ENCODE data around the gene SINHCAF.
"Not testable (repeated sequence)": the region's sequence is repeated elsewhere in the genome, so short reads cannot be mapped to it uniquely, and the experiment has no call there.

SINHCAF gene

GRCh38 chr12:31309279-31309678 is 16.7 kb downstream of the SINHCAF start:
- no peak for DNase-seq (ENCODE audit: low read depth in 3 of 3)

DNA sequence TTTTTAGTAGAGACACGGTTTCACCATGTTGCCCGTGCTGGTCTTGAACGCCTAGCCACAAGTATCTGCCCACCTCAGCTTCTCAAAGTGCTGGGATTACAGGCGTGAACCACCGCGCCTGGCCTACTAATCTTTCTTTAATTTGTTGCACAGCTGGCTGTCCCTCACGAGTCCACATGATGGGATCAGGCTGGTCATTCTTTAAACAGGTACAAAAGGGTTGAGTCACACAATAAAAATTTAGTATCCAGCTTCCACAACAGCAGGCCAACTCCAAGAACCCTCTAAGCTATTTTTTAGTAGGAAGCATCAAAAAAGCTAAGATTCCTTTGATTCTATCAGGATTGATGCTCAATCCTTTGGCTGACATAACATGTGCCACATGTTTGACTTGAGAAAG is 17.8 kb downstream of the SINHCAF start:
- DNase-seq (ENCODE audit: low read depth in 3 of 3), result no peak

DNA sequence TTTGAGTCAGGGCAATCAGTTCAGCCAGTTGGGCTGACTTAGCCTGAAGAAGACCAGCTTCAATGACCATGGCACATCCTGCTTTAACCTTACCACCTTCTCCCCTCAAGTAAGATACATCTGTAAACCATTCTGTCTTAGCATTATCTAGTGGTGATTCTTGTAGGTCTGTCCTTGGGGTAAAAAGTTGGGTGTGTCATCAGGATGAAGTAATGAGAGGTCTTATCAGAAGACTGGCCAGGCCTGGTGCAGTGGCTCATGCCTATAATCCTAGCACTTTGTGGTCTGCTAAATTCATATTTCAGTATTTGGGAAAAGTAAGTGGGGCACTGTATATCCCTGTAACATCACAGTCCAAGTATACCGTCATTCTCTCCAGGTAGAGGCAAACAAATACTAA is 19.1 kb downstream of the SINHCAF start:
- no peak for DNase-seq (ENCODE audit: low read depth in 3 of 3)

- no peak for DNase-seq (ENCODE audit: low read depth in 3 of 3)
Observed at GRCh38 chr12:31303466-31303865, 22.5 kb downstream of the SINHCAF start.

GRCh38 chr12:31301311-31301710 is 24.6 kb downstream of the SINHCAF start:
- DNase-seq (ENCODE audit: low read depth in 3 of 3), result no peak

DNA sequence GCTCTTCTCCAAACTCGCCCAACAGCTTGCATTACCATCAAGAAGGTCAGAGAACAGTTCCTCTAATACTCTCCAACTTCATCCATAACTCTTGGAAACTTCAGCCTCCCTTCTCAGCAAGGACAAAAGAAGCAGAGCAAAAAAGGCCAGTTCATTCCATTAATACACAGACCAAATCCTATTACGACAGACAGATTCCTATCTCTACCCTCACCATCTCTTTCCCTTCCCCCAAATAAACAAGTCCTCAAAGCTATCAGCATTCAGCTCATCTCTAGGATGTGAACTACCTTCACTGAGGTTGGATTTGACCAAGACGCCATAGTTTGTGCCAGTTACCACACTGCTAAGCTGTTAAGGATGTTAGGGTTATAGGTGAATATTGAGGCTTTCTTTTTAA is 25.2 kb downstream of the SINHCAF start:
- DNase-seq (ENCODE audit: low read depth in 3 of 3), result no peak

- DNase-seq (ENCODE audit: low read depth in 3 of 3), result no peak
Observed at GRCh38 chr12:31300341-31300740, 25.6 kb downstream of the SINHCAF start.

DNA sequence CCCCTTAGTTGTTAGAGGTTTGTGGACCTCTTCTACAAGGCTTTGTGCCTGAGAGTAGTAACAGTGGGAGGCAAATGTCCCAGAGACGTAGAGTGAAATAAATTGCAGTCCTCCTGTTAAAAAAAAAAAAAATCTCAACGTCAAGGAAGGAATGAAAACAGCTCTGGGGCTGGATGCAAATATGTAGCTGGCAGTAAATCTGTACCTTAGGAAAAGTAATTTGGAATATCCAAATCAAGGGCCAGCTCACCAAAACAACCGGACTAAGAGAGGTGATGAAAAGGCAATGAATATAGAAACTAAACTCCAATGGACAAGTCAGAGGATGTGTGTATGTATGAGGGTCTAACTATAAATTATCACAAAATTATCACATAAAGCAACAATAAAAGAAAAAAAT is 27.0 kb downstream of the SINHCAF start:
- no peak for DNase-seq (ENCODE audit: low read depth in 3 of 3)

DNA sequence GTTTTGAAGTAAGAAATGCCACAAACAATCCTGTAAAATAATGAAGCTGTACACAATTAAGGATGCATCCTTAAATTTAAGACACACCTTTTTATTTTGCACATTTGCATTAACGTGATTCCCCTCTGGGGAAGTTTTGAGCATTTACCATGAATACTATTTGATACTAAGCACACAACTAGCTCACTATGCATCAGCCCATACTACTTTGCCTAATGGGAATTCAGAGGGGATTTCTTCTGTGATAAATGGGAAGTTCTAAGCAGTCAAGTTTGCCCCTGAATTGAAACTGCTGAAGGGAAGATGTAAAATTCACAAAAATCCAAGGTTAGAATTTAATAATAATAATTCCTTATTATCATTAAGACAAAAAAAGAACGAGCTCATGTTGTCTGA is 27.4 kb downstream of the SINHCAF start:
- DNase-seq (ENCODE audit: low read depth in 3 of 3), result no peak

DNA sequence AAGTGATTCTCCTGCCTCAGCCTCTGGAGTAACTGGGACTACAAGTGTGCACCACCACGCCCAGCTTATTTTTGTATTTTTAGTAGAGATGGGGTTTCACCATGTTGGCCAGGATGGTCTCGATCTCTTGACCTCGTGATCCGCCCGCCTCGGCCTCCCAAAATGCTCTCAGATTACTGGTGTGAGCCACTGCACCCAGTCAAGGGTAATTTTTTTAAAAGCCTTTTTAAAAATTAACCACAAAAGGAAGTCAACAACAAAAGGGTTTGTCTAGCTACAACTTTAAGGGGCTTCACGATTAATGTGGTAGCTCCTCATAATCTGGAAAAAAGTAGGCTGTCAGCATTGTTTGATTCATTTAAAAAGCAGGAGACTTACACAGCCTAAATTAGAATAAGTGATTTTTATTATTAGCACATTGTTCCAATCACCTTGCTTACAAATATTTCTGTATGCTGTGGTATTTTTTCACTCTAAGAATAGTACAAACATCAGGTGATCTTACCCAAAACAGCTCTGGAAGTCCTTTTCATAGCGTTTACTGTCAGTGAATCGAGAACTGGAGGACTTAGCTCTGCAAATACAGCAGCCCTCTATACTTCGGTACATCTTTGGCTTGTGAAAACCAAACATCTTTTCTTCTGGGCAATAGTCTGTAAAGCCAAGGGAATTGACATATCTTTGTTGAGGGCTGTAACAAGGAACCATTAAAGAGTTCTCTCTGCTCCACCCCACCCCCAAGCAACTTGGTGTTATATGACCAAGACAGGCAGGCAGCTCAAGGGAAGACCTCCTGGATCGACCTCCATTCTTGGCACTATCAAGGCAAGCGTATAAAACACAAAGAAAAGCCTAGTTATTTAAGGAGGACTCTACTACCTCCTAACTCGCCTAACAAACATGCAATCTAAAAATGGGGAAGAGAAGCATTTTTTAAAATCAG is 28.1 kb downstream of the SINHCAF start:
- DNase-seq (ENCODE audit: low read depth in 3 of 3), result no peak

DNA sequence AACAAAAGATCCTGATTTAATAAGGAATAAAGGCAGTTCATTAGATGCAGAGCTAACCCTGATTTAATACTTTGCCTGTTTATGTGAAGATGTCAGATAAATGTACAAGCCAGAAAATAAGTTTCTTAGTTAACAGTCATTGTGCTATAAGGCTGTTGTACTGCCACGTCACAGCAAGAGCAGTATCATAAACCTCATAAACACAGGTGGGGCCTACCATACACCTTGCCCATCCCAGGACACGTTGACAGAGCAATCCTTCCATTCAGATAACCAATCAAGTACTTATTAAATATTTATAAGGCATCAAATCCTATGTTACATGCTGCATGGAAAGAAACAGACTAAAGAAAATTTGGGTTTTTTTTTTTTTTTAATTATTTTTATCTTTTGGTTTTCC is 36.5 kb downstream of the SINHCAF start:
- no peak for DNase-seq (ENCODE audit: low read depth in 3 of 3)

DNA sequence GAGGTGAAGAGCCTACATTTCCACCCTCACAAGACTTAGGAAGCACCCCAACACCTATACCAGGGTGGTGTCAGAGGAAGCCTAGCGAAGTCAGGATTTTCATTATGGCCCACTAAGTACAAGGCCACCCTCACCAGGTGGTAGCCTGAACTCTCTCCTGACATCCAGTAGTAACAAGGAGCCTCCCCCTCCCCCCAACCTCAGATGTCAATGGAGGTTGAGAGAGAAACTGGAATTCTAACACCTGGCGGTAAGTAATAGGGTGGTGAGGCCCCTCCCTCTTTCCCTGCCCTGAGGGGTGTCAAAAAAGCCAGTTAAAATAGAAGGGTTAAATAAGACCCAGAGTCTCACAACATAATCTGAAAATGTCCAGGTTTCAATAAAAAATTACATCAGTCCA is 37.6 kb downstream of the SINHCAF start:
- DNase-seq (ENCODE audit: low read depth in 3 of 3), result no peak

GRCh38 chr12:31280183-31280582 is 45.8 kb downstream of the SINHCAF start:
- no peak for DNase-seq (ENCODE audit: low read depth in 3 of 3)

GRCh38 chr12:31279390-31279924 is 46.5 kb downstream of the SINHCAF start:
- DNase-seq (ENCODE audit: low read depth in 3 of 3), result no peak

DNA sequence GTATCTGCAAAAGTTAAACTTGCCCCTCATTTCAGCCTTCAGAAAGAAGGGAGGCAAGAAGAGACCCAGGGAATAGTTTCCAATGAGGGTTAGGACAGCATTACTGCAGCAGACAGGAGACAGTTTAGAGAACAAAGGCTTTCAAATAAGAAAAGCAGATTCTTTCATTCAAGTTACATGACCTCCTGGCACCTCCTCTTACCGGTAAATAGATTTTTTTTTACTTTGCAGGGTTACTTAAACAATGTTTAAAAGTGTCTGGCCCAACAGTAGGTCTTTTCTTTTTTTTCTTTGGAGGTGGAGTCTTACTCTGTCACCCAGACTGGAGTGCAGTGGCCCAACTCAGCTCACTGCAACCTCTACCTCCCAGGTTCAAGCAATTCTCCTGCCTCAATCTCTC is 47.1 kb downstream of the SINHCAF start:
- no peak for DNase-seq (ENCODE audit: low read depth in 3 of 3)

GRCh38 chr12:31278424-31278823 is 47.5 kb downstream of the SINHCAF start:
- no peak for DNase-seq (ENCODE audit: low read depth in 3 of 3)

DNA sequence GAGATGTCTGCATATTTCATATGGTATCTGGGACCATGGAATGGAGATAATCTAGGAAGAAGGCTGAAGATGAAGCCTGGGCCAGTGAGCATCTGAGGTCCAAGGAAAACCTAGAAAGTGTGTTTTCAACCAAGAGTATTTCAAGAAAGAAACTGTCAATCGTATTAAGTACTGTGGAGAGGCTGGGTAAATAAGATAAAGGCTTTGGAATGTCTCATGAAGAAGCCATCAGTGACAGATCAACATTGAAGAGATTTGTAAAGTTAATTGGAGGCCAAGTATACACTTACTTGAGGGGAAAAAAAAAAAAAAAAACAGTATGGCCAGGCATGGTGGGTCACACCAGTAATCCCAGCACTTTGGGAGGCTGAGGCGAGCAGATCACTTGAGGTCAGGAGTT is 48.9 kb downstream of the SINHCAF start:
- DNase-seq (ENCODE audit: low read depth in 3 of 3), result no peak

GRCh38 chr12:31275491-31275890 is 50.5 kb downstream of the SINHCAF start:
- DNase-seq (ENCODE audit: low read depth in 3 of 3), result no peak

DNA sequence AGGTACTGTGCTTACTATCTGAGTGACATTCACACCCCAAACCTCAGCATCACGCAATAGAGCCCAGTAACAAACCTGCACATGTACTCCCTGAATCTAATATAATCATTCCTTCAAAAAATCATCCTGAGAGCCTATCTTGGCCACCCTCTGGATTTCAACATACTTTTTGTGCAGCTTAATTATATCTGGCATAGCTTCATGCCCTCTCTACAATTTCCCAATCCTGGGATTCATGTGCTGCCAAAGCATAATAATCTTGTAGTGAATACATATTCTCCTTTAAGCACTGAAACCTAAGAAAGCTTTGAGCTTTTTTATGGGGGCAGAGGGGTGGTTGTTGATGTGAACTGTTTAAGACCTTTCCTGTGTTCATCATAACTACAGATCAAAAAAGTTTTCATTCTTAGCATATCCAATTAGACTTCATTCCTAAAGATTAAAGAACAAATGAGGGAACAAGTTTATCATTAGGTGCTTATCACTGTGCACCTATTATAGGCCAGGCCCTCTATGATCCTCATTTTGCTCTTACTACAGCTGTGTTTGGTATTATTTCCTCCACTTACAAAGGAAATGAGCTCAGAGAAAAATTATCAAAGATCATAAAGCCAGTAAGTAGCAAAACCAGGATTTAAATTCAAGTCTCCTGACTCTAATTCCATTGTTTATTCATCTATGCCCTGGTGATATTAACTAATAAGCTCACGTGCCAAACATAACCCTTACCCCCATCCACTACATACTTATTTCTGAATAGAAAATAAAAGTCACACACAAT is 51.2 kb downstream of the SINHCAF start:
- DNase-seq (ENCODE audit: low read depth in 3 of 3), result no peak

GRCh38 chr12:31273794-31274193 is 52.2 kb downstream of the SINHCAF start:
- DNase-seq (ENCODE audit: low read depth in 3 of 3), result not testable (repeated sequence)

GRCh38 chr12:31272607-31273225 is 53.2 kb downstream of the SINHCAF start:
- no peak for DNase-seq (ENCODE audit: low read depth in 3 of 3)

GRCh38 chr12:31267966-31268365 is 58.0 kb downstream of the SINHCAF start:
- DNase-seq (ENCODE audit: low read depth in 3 of 3), result no peak
